HG02973 (cell line): ENCODE data around the gene CACNA1C.

Experiments
- ATAC-seq: cut with Tn5 transposase; IDR thresholded peaks from one replicate; pipeline ENCODE4 v1.9.1; 2021; ENCODE audit warnings: moderate library complexity; ENCODE audit not compliant: unreplicated experiment

The CACNA1C gene

DNA sequence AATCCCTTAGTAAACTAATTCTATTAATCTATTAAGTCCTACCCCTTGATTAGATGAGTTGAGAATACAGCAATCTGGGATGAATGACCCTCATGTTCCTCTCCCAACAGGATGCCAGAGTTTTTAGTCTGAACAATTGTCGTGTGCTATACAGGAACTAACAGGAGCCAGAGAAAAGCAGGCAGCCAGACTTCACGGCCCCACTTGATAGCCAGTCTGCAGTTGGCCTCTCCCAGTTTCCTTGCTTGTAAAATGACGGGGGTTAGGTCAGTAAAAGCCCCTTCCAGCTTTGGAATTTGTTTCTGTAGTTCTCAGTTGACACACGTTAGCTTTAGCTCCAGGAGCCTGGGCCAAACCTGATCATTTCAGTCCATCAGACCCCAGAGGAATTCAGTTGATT is 475.2 kb downstream of the CACNA1C start:
- no peak for ATAC-seq

DNA sequence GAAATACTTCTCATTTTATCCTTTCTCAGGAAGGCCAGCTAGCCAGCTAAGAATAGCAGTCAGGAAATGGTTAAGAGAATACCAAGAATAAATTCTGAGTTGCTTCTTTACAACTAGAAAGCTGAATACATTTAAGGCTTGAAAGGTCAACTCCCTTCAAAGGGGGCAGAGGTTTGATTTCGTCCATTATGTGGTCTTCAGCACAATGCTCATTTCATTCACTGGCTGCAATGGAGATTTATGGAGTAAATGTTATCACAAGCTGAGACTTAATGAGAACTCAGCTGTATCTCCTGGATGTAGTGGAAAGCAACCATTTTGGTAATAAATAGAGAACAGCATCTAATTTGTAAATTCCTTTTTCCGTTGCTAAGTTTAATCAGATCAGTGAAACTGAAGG is 477.0 kb downstream of the CACNA1C start:
- ATAC-seq: no peak

GRCh38 chr12:2531371-2531770 is 478.6 kb downstream of the CACNA1C start:
- ATAC-seq: no peak

DNA sequence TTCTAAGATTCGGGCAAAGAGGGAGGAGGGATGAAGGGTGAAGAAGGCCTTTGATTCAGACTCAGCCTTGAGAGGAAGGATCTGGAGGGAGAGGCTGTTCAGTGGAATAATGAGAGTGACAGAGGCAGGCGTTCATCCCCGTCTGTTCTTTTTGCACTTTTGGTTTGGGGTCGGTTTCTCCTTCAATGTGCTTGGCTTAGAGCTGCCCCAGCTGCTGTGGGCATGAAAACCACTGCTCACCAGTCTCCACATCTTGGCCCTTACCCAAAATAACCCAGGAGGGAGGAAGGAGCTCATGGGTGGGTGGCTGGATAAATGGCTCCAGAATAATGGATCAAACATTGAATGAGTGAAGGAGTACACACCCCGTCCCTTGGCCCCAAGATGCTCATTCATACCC is 480.2 kb downstream of the CACNA1C start:
- no peak for ATAC-seq

DNA sequence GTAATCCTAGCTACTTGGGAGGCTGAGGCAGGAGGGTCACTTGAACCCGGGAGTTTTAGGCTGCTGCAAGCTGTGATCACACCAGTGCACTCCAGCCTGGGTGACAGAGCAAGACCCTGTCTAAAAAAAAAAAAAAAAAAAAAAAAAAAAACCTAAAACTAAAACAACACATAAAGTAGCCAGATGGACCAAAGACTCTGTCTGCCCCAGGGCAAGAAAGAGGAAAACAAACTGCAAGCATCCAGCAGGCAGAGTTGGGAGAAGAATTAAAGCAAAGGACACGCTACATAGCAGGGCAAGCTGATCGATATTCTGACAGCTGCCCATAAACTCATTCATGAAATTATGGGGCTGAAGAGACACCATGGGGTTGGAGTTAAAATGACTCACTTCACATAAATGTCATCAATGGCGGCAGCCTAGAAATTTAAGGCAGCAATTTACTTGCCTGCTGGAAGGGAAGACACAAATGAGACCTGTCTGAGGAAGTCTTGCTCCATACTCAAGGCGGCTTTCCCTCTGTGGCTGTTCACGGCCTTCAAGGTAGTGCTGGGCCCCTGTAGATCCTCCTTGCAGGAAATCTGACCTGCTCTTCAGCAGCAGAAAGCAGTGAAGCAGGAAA is 482.9 kb downstream of the CACNA1C start:
- ATAC-seq: no peak

DNA sequence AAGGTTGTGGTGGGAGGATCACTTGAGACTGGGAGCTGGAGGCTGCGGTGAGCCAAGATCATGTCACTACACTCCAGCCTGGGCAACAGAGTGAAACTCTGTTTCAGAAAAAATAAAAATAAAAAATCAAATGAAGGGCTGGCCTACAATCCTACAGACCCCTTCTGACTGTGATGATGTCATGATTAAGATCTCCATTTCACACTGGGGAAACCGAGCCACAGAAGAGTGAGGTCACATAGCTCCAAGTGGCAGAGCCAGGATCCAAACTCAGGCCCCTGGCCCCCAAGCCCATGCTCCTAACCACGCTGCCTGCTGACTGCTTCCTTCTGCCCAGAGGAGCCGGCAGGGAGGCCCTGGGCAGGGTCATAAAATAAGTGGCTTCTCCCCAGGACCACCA is 483.9 kb downstream of the CACNA1C start:
- no peak for ATAC-seq

DNA sequence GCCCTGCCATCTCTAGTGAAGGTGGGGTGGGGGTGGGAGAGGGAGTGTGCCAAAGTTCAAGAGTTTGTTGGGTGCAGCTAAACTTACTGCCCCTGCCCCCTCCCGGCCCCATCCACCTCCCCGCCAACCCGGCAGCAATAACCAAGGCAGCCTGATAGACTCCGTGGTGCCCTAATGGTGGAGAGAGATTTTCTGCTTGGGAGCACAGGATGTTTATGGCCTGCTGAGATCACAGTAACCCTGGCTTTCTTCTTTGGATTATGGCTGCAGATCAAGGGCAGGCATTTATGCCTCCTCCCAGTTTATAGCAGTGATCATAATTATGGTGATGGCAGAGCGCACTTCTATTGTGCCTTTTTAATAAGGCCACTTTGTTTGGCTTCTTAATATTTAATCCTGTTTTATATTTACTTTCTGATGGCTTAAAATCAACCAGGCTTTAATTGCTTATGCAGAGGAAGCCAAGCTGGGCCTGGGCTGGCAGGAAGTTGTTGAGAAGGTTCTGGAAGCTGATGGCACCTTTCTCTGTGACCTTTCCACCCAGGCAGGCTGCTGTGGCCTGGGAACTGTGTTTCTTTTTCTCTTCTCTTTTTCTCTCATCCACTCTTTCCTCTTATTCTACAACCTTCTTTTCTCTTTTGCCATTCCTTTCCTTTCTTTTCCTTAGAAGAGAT is 485.2 kb downstream of the CACNA1C start:
- no peak for ATAC-seq

DNA sequence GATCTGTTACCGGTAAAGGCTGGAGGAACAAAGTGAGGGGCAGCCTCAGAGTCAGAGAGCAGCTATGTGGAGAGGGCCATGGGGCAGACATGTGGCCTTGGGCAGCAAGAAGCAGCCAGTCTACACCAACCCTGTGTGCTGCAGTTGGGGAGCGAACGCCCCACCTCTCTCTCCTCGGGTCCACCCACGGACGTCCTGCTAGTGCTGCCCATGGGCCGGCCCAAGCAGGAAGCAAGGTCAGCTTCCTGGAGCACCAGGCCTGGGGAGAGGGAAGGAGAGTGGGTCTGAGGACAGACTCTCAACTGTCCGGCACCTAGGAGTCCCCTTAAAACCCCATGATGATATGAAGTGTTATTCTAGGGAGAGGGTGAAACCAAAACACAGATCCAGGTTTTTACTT is 487.2 kb downstream of the CACNA1C start:
- ATAC-seq: no peak

DNA sequence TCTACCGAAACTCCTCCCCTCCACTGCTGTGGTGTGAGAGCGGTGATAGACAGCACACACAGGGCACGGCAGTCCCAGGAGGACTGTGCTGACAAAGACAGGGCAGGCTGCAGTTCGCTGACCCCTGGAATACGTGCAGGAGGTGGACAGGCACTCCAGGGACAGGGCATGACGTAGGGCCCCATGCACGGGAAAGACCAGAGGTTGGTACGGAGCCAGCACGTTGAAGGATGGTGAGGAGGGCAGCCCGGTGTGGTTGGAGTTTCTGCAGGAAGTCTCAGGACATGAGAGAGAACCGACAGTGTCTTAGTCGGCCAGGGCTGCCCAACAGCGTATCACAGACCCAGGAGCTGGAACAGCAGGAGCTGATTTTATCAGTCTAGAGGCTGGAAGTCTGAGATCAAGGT is 487.8 kb downstream of the CACNA1C start:
- ATAC-seq: no peak

DNA sequence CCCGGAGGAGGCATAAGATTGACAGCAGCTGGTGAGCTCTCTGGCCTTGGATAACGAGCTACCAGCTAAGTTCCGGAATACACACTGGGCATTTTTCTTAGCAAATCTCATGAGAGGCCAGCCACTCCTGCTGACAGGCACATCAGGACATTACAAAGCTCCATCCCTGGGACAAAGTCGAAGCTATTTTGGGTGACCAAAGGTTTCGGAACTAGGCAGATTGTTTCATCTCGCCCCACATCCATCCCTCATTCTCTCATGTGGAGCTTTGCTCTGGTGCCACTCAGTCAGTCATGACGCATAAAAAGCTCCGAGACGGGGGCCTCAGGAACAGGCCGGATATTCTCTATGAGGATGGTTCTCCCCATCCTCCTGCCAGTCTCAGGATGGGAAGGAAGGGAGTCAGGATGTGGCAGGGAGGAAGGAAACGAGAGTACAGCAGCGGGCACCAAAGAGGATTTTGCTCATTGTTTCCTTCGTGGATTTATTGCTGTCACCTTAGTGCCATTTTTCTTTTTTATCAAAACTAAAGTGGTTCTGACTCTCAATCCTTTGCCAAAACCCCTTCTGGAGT is 488.9 kb downstream of the CACNA1C start:
- no peak for ATAC-seq

- ATAC-seq: no peak
Observed at GRCh38 chr12:2543801-2544200, 491.0 kb downstream of the CACNA1C start.

DNA sequence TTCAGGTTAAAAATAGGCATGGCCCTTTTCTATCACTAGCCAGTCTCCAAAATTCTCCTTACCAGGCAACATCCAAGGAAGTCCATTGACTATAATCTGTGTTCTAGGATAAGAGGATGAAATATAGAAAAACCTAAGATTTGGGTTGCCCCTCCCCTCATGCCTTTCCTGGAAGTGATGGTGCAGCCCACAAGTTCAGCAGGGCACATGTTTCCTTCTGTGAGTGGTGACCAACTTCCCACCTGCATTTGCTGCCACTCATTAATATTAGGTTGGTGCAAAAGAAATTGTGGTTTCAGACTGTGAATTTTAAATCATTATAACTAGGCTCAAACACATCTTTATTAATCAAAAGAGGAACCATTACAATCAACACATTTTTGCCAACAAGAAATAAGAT is 491.4 kb downstream of the CACNA1C start:
- no peak for ATAC-seq

DNA sequence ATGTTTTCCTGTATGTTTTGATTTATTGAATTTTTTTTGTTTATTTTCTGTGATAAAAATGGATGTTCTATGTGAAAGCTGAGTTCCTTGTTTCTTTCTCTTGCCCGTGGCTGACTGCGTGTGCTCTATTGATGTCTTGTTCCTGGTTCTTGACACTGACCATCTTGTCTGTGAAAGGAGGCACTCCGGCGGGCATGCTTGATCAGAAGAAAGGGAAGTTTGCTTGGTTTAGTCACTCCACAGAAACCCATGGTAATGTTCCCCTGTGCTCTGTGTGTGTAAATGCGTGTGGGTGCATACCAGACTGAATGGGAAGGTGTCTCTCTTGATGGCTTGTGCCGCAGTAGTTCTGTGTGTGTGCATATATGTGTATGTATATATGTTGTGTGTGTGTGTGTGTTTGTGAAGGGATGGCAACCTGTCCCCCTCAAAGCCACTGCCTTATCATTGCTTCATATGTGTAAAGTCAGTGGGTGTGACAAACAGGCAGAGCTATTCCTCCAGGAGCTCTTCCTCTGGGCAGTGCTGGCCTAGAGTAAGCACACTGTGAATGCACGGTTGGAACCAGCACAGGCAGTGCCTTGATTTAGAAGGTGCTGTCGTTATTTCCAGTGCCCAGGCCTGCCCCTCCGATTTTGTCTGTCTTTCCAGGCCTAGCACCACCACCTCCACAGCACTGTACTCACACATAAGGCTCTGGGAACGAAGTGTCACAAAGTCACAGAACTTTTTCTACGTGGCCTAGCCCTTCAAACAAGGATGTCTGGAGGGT is 494.7 kb downstream of the CACNA1C start:
- ATAC-seq: no peak

DNA sequence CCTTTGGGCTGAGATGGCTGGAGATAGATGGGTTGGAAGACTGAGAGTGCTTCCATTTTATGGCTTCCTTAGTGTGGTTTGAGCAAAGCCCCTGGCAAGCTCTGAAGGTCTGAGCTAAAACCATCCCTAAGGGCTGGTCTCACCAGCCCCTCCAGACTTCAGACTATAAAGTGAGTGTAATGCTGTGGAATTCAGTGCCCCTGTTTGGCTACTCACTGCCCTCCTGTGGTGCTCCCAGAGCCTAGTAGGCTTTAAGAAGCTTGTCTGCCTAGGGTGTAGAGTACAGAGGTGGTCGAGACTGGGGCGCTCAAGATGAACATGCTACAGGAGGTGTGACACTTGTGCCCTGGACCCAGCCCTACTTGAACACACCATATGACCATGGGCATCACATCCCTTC is 495.3 kb downstream of the CACNA1C start:
- no peak for ATAC-seq

- no peak for ATAC-seq
Observed at GRCh38 chr12:2550561-2551411, 498.0 kb downstream of the CACNA1C start.

GRCh38 chr12:2551412-2551900 is 498.7 kb downstream of the CACNA1C start:
- ATAC-seq: no peak

DNA sequence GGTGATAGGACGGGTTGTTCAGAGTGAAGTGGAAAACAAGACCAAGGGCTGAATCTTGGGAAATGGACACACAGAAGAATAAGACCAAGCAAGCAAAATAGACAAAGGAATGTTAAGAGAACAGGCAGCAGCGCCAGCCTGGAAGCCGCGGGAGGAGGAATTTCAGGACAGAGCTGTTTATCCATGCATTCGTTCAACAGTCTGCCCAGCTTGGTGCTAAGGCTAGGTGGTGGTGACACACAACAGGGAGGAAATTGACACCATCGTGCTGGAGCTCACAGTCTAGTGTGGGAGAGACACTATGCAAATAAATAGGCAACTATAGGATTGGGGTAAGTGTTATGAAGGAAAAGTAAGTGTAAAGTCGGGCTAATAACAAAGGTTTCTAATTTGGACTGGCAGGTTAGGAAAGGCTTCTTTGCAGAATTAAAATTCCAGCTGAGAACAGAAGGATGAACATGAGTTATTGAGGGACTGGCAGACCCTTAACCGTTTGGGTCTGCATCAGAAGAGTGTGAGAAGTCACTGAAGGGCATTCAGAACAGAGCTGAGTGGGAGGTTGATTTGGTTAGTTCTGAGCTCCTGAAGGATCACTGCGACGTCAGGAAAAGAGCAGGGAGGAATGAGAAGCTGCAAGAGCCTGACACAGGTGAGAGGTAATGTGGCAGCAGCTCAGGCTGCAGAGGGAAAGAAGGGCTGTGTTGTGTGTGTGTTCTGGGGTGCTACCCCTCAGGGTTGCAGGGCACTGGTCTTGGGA is 499.4 kb downstream of the CACNA1C start:
- ATAC-seq: no peak

DNA sequence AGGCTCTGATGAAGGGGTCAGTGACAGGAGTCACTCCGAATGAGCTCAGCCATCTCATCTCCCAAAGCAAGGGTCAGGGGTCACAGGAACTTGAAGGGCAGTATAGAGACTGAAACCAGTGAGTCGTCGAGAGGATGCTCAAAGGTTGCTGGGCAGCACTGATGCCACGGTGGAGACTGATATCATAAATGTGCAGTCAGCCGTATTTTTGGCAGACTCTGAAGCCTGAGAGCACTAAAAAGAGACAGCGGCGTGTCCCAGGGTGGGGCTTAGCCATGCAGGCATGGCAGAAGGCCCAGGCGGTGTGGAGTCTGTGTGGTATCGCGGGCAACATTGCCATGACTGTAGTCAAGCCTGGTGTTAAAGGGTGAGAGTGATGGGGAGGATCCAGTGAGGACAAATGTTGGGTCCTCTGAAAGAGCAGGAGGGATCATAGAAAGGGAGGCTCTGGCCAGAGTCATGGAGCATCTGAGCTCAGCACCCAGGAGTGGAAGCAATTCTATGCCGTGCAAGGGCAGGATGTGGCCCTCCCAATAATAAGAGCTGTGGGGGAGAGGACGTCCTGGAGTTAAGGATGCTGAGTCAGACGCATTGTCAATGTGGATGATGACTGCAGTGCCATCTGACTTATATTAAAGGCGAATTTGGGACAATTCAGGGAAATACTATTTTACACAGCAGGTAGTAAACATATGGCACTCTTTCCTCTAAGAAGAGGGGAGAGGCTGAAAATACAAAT is 500.8 kb downstream of the CACNA1C start:
- ATAC-seq: no peak

DNA sequence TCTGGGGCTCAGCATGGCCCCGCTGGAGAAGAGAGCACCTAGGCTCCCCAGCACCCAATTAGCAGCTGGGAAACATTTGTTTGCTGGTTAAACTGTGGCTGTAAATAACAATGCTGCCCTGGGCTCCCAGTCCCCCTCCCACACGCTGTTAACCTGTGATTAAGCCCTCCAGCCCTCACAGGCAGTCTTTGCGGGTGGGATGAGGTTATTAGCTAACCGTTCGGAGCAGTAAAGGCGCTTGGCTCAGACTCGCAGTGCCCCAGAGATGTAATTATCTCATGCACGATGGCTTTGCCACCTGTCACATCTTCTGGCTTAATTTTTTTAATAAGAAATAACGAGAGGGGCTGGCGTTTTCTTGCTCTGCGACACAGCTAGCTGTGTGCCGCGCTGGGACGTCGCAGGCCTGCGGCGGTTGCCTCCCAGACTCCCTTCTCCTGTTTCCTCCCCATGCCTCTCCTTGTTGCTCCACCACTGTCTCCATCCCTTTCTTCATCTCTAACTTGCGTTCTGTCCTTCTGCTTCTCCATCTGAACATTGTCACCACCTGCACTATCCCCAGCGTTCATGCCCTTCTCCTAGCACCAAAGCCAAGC is 502.8 kb downstream of the CACNA1C start:
- ATAC-seq: no peak
